H9 (cell line): Measurements from ENCODE around the gene DLG2. TPM values are rescaled to one million over a fixed set of nuclear protein-coding genes. Genes with fewer than 3 reads are reported as not detected.

Experiments
- DNase-seq: peaks from one replicate; pipeline ENCODE4 v3.0.0-alpha.2; 2017
- H2AFZ ChIP-seq: one replicate; pipeline ENCODE4 v1.6.1; 2013; ENCODE audit warnings: mild to moderate bottlenecking, low read length, control low read depth, moderate library complexity
- H2AK5ac ChIP-seq: 2 replicates; pipeline ENCODE4 v1.6.1; 2013; ENCODE audit warnings: low read length, control low read depth, mixed read lengths; ENCODE audit not compliant: insufficient read length
- H2BK120ac ChIP-seq: one replicate; pipeline ENCODE4 v1.6.1; 2013; ENCODE audit warnings: low read depth, mild to moderate bottlenecking, low read length, control low read depth, inconsistent platforms; ENCODE audit not compliant: poor library complexity, severe bottlenecking
- H2BK12ac ChIP-seq: 2 replicates; pipeline ENCODE4 v1.6.1; 2013; ENCODE audit warnings: low read length, control low read depth, mixed read lengths, low read depth; ENCODE audit not compliant: insufficient read length
- H2BK15ac ChIP-seq: 2 replicates; pipeline ENCODE4 v1.6.1; 2013; ENCODE audit warnings: low read depth, low read length, control low read depth
- H2BK20ac ChIP-seq: one replicate; pipeline ENCODE4 v1.6.1; 2013; ENCODE audit warnings: low read depth, mild to moderate bottlenecking, low read length, control low read depth, inconsistent platforms; ENCODE audit not compliant: poor library complexity, severe bottlenecking
- H2BK5ac ChIP-seq: 2 replicates; pipeline ENCODE4 v1.6.1; 2013; ENCODE audit warnings: low read length, control low read depth, mixed read lengths; ENCODE audit not compliant: insufficient read length
- H3K14ac ChIP-seq: 2 replicates; pipeline ENCODE4 v1.6.1; 2013; ENCODE audit warnings: low read length, control low read depth; ENCODE audit not compliant: insufficient read depth
- H3K18ac ChIP-seq: 2 replicates; pipeline ENCODE4 v1.6.1; 2013; ENCODE audit warnings: low read depth, mild to moderate bottlenecking, mixed read lengths, low read length, control low read depth; ENCODE audit not compliant: insufficient read length
- H3K23ac ChIP-seq: 2 replicates; pipeline ENCODE4 v1.6.1; 2013; ENCODE audit warnings: low read length, control low read depth, mixed read lengths, low read depth; ENCODE audit not compliant: insufficient read length
- H3K23me2 ChIP-seq: 2 replicates; pipeline ENCODE4 v1.6.1; 2013; ENCODE audit warnings: low read depth, mild to moderate bottlenecking, mixed read lengths, low read length, control low read depth; ENCODE audit not compliant: insufficient read length, poor library complexity, severe bottlenecking
- H3K27ac ChIP-seq: 2 replicates; pipeline ENCODE4 v1.5.1; 2013; ENCODE audit warnings: low read length, control low read depth, mixed read lengths, low read depth; ENCODE audit not compliant: insufficient read length
- H3K27me3 ChIP-seq: 2 replicates; pipeline ENCODE4 v1.6.1; 2013; ENCODE audit warnings: low read length, control low read depth, inconsistent platforms; ENCODE audit not compliant: insufficient read depth
- H3K4ac ChIP-seq: 2 replicates; pipeline ENCODE4 v1.6.1; 2013; ENCODE audit warnings: low read depth, mild to moderate bottlenecking, control low read depth, inconsistent platforms, low read length, moderate library complexity
- H3K4me1 ChIP-seq: 2 replicates; pipeline ENCODE4 v1.6.1; 2013; ENCODE audit warnings: low read length, control low read depth, inconsistent platforms; ENCODE audit not compliant: insufficient read depth
- H3K4me2 ChIP-seq: 2 replicates; pipeline ENCODE4 v1.6.1; 2013; ENCODE audit warnings: low read length, control low read depth, mixed read lengths; ENCODE audit not compliant: insufficient read length, insufficient read depth
- H3K56ac ChIP-seq: 2 replicates; pipeline ENCODE4 v1.6.1; 2013; ENCODE audit warnings: low read depth, mild to moderate bottlenecking, mixed read lengths, low read length, control low read depth; ENCODE audit not compliant: insufficient read length
- H3K79me1 ChIP-seq: 2 replicates; pipeline ENCODE4 v1.6.1; 2013; ENCODE audit warnings: low read depth, mild to moderate bottlenecking, moderate library complexity, low read length, control low read depth, inconsistent platforms; ENCODE audit not compliant: insufficient read depth, poor library complexity, severe bottlenecking
- H3K79me2 ChIP-seq: 2 replicates; pipeline ENCODE4 v1.6.1; 2013; ENCODE audit warnings: low read length, control low read depth, inconsistent platforms; ENCODE audit not compliant: insufficient read depth
- H3K9ac ChIP-seq: 2 replicates; pipeline ENCODE4 v1.6.1; 2013; ENCODE audit warnings: low read length, control low read depth, mixed read lengths; ENCODE audit not compliant: insufficient read length; ENCODE audit errors: extremely low read depth
- H3K9me3 ChIP-seq: one replicate; pipeline ENCODE4 v1.6.1; 2013; ENCODE audit warnings: low read depth, low read length, inconsistent platforms; ENCODE audit not compliant: control insufficient read depth
- H3T11ph ChIP-seq: one replicate; pipeline ENCODE4 v1.6.1; 2013; ENCODE audit warnings: mild to moderate bottlenecking, low read length, control low read depth, inconsistent platforms
- H4K20me1 ChIP-seq: one replicate; pipeline ENCODE4 v1.6.1; 2013; ENCODE audit not compliant: control insufficient read depth, insufficient read length, insufficient read depth
- H4K5ac ChIP-seq: 2 replicates; pipeline ENCODE4 v1.6.1; 2013; ENCODE audit warnings: low read depth, mild to moderate bottlenecking, mixed read lengths, low read length, control low read depth; ENCODE audit not compliant: insufficient read length
- H4K8ac ChIP-seq: replicated peaks from 2 replicates; pipeline ENCODE4 v1.6.1; 2013; ENCODE audit warnings: low read length, control low read depth, mixed read lengths, low read depth; ENCODE audit not compliant: insufficient read length
- H4K91ac ChIP-seq: 2 replicates; pipeline ENCODE4 v1.6.1; 2013; ENCODE audit warnings: low read depth, mild to moderate bottlenecking, moderate library complexity, mixed read lengths, low read length, control low read depth; ENCODE audit not compliant: insufficient read length
- H3K27ac Mint-ChIP-seq, 3 experiments: 2 replicates in 2 of 3; 3 replicates in 1 of 3; pipeline ENCODE4 v1.8.0; 2020 to 2021; ENCODE audit warnings: mixed read lengths in 3 of 3, mild to moderate bottlenecking in 1 of 3, moderate library complexity in 1 of 3
- H3K27me3 Mint-ChIP-seq: 2 replicates; pipeline ENCODE4 v1.8.0; 2021; ENCODE audit warnings: low read depth, mild to moderate bottlenecking, moderate library complexity, mixed read lengths
- H3K36me3 Mint-ChIP-seq, 3 experiments: 2 replicates in 2 of 3; 3 replicates in 1 of 3; pipeline ENCODE4 v1.8.0; 2020 to 2021; ENCODE audit warnings: low read depth in 3 of 3, mixed read lengths in 3 of 3; ENCODE audit not compliant: insufficient read depth in 1 of 3
- H3K4me1 Mint-ChIP-seq, 2 experiments: 2 replicates each; pipeline ENCODE4 v1.8.0; 2020; ENCODE audit warnings: mixed read lengths in 2 of 2
- H3K4me3 Mint-ChIP-seq, 2 experiments: 2 replicates in 1 of 2; 3 replicates in 1 of 2; pipeline ENCODE4 v1.8.0; 2020 to 2021; ENCODE audit warnings: mild to moderate bottlenecking in 2 of 2, mixed read lengths in 2 of 2, moderate library complexity in 1 of 2
- H3K9me3 Mint-ChIP-seq, 2 experiments: 2 replicates in 1 of 2; 3 replicates in 1 of 2; pipeline ENCODE4 v1.8.0; 2020; ENCODE audit warnings: mild to moderate bottlenecking in 2 of 2, mixed read lengths in 2 of 2, moderate library complexity in 1 of 2
- CTCF ChIP-seq: fragments of 200-600 bp; sonication (generic); conservative IDR thresholded peaks from 3 replicates; pipeline ENCODE4 v1.8.0; 2021; ENCODE audit warnings: antibody characterized with exemption, mild to moderate bottlenecking
- WGBS: extraction: QIAGEN DNeasy Blood & Tissue Kit; methylation state at CpG from one replicate; pipeline ENCODE4 v1.1.7; 2013; ENCODE audit warnings: missing lambda C conversion rate, low lambda C conversion rate, mixed read lengths; ENCODE audit not compliant: insufficient read length; ENCODE audit errors: extremely low coverage; 5-methylcytosine and 5-hydroxymethylcytosine counted together
- total RNA-seq: library from RNA; stranded (reverse); gene quantifications from 2 replicates; pipeline ENCODE4 v1.2.1, GENCODE V29; 2021

The DLG2 gene
- total RNA-seq, 1 experiment from 2014 or later, result 8.0 TPM

DNA sequence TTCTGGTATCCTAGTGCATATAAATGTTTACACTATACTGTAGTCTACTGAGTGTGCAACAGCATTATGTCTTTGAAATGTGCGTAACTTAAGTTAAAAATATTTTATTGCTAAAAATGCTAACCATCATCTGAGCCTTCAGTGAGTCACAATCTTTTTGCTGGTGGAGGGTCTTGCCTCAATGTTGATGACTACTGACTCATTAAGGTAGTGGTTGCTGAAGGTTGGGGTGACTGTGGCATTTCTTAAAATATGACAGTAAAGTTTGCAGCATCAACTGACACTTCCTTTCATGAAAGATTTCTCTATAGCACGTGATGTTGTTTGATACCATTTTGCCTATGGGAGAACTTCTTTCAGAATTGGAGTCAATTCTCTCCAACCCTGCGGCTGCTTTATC, 46.2 kb upstream of the DLG2 start:
- peaks cover 27 to 31% of the 10 kb centered on the region in 2 experiments for H3K9me3 Mint-ChIP-seq
- no peak overlapping the region for H3K14ac ChIP-seq
- no peaks in the 10 kb centered on the region; the same call in 1 of the 2 replicates for H3K27me3 ChIP-seq
- H3K18ac ChIP-seq, result no peak overlapping the region
- H3T11ph ChIP-seq, result no peak overlapping the region
- no peak overlapping the region for H3K4me2 ChIP-seq
- no peaks in the 10 kb centered on the region for H4K20me1 ChIP-seq
- H3K27me3 Mint-ChIP-seq, result peaks cover 59% of the 10 kb centered on the region
- H3K56ac ChIP-seq, result no peak overlapping the region
- H3K9ac ChIP-seq, result no peak overlapping the region
- no peak overlapping the region for H2AK5ac ChIP-seq
- H2AFZ ChIP-seq, result no peak overlapping the region
- H3K23ac ChIP-seq, result no peak overlapping the region
- H4K8ac ChIP-seq, result no peak overlapping the region
- H3K4me1 ChIP-seq, result no peaks in the 10 kb centered on the region; the same call in 1 of the 2 replicates
- no peaks in the 10 kb centered on the region for H3K9me3 ChIP-seq
- WGBS, result no CpG with 5 or more reads among the region's 3 CpGs
- no peaks in the 10 kb centered on the region for H3K23me2 ChIP-seq
- peaks cover 0 to 5% (median 5%) of the 10 kb centered on the region in 3 experiments; a peak in 2 of 7 replicates for H3K36me3 Mint-ChIP-seq
- H3K79me1 ChIP-seq, result no peaks in the 10 kb centered on the region
- no peak overlapping the region for H3K4ac ChIP-seq
- no peak overlapping the region for H2BK12ac ChIP-seq
- H2BK120ac ChIP-seq, result no peak overlapping the region
- no peak overlapping the region for H2BK5ac ChIP-seq
- no peaks in the 10 kb centered on the region for H3K79me2 ChIP-seq
- no peak overlapping the region for H2BK15ac ChIP-seq
- H4K5ac ChIP-seq, result no peak overlapping the region
- H3K27ac Mint-ChIP-seq, result no peak overlapping the region
- no peak overlapping the region for H3K27ac ChIP-seq
- H3K4me1 Mint-ChIP-seq, result peaks cover 5 to 9% of the 10 kb centered on the region in 2 experiments; a peak in 3 of 4 replicates
- no peak overlapping the region for H3K4me3 Mint-ChIP-seq
- no peak for TF ChIP-seq CTCF
- H2BK20ac ChIP-seq, result no peak overlapping the region
- no peak overlapping the region for H4K91ac ChIP-seq
- DNase-seq, result no peak
